Thyroid gland (tissue), 4 donors: ENCODE measurements around the gene CIDEA.

Experiments used
- CTCF ChIP-seq, 6 experiments: fragments of 200-600 bp in 3 of 6; fragments of 450-650 bp in 3 of 6; sonication (generic) in 3 of 6; IDR thresholded peaks; one replicate each; pipeline ENCODE4 v1.5.1; 2016 to 2019; ENCODE audit warnings: antibody characterized with exemption in 6 of 6, mild to moderate bottlenecking in 2 of 6, inconsistent platforms in 1 of 6, moderate library complexity in 1 of 6
- POLR2A ChIP-seq, 2 donors: fragments of 450-650 bp; IDR thresholded peaks; one replicate each; pipeline ENCODE4 v1.6.1; 2017; ENCODE audit warnings: antibody characterized with exemption in 2 of 2, mild to moderate bottlenecking in 2 of 2, moderate library complexity in 1 of 2

GRCh38 chr18:12324991-12325725, 71.0 kb downstream of the CIDEA start:
- TF ChIP-seq CTCF (IDR thresholded peaks at IDR 0.05) = no peak
- no peak for TF ChIP-seq POLR2A (IDR thresholded peaks at IDR 0.05)
